SKM-1 (cell line): ENCODE data around the gene BCHE.

ENCODE experiments used
- DNase-seq: peaks from one replicate; lab custom pipeline; 2025; ENCODE audit not compliant: unreplicated experiment; lab: John Stamatoyannopoulos, UW

BCHE gene

GRCh38 chr3:165754219-165755007 lies 82.8 kb downstream of the BCHE start:
- no peak for DNase-seq

GRCh38 chr3:165753560-165753959 lies 83.7 kb downstream of the BCHE start:
- no peak for DNase-seq

GRCh38 chr3:165751637-165752036 lies 85.6 kb downstream of the BCHE start:
- DNase-seq: no peak

- DNase-seq: no peak
Measured at GRCh38 chr3:165749821-165750220, 87.4 kb downstream of the BCHE start.

- DNase-seq: no peak
Measured at GRCh38 chr3:165749241-165749640, 88.0 kb downstream of the BCHE start.

- no peak for DNase-seq
Measured at GRCh38 chr3:165748094-165748493, 89.1 kb downstream of the BCHE start.

GRCh38 chr3:165746874-165747273 lies 90.3 kb downstream of the BCHE start:
- DNase-seq: no peak

GRCh38 chr3:165744025-165744424 lies 93.2 kb downstream of the BCHE start:
- no peak for DNase-seq

GRCh38 chr3:165742351-165742750 lies 94.9 kb downstream of the BCHE start:
- no peak for DNase-seq

- no peak for DNase-seq
Measured at GRCh38 chr3:165729756-165730155, 107.5 kb downstream of the BCHE start.

GRCh38 chr3:165728924-165729323 lies 108.3 kb downstream of the BCHE start:
- DNase-seq: no peak

- no peak for DNase-seq
Measured at GRCh38 chr3:165725296-165725695, 111.9 kb downstream of the BCHE start.
